Measurements from ENCODE around the gene TTYH1.

TTYH1 gene

DNA sequence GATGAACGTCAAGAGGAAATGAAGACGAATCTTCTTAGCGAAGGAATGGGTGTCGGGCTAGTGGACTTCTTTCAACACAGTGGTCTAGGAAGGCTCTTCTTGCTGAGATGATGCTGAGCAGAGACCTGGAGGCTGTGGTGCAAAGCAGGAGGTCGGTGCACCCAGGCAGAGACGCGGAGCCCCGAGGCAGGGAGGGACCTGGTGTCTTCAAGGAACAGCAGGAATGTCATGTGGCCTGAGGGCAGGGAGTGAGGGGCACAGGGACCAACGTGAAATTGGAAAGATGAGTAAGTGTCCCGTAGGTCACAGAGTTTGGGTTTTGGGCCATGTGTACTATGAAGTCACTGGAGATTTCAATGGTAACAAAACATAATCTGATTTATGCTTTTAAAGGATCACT, 69.2 kb downstream of the TTYH1 start:
- no peak for DNase-seq

DNA sequence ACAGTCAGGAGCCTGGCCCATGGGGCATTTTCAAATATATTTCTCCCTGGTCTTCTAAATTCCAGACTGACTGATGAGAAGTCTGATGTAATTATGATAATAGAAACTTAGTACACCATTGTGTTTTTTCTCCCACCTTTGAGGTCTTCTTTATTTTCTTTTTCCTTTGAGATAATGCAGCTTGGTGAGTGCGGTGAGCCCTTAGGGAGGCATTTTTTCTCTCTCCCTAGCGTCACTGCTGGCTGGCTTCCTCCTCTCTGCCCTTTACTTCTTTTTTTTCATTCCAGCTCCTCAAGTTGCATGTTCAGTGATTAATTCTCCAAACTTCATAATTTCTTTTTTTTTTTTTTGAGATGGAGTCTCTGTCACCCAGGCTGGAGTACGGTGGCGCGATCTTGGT, 70.6 kb downstream of the TTYH1 start:
- DNase-seq, result no peak
